GM12892 (cell line): ENCODE measurements around the gene CCNQ.

ENCODE experiments used
- DNase-seq: peaks from one replicate; pipeline ENCODE4 v3.0.0; 2011; ENCODE audit not compliant: insufficient read length
- FAIRE-seq: peaks from 2 replicates; lab custom pipeline; 2011; peaks lifted over from hg19 to GRCh38; lab: Jason Lieb, UNC
- POLR2A ChIP-seq: IDR thresholded peaks from 2 replicates; pipeline ENCODE4 v1.6.1; 2011; ENCODE audit warnings: low read depth, low read length, control low read depth
- POLR2AphosphoS5 ChIP-seq: IDR thresholded peaks from 2 replicates; pipeline ENCODE4 v1.6.1; 2011; ENCODE audit warnings: low read depth, low read length, control low read depth
- TAF1 ChIP-seq: IDR thresholded peaks from 2 replicates; pipeline ENCODE4 v1.6.1; 2011; ENCODE audit warnings: low read depth, mild to moderate bottlenecking, control low read depth, low read length, borderline replicate concordance

The CCNQ gene

DNA sequence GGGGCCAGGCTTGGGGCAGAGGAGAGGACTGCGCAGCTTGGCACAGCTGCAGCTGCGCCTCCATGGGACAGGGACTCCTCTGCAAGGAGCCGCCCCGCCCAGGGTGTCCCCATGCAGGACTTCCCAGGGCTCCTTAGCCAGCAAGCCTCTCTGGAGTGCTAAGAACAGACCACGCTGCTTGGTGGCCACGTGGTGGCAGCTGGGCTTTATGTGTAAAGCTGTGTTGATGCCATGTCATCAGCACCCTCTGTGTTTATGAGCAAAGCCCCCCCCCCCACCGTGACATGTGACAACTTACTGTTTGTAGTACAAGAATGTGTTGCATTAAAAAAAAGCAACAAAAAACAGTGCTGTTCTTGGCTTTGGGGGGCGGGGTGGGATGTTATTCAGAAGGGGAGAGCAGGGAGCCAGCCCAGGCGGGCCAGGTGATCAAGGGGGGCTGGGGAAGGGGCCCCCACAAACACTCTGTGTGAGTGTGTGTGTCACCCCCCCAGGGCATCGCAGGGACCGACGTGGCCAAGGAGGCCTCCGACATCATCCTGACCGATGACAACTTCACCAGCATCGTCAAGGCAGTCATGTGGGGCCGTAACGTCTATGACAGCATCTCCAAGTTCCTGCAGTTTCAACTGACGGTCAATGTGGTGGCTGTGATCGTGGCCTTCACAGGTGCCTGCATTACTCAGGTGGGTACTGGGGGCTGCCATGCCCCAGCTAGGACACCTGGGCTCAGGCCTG, 41.2 kb downstream of the CCNQ start:
- no peak for DNase-seq
- FAIRE-seq: no peak
- TF ChIP-seq POLR2A (no peak), POLR2AphosphoS5 (no peak), TAF1 (no peak)

DNA sequence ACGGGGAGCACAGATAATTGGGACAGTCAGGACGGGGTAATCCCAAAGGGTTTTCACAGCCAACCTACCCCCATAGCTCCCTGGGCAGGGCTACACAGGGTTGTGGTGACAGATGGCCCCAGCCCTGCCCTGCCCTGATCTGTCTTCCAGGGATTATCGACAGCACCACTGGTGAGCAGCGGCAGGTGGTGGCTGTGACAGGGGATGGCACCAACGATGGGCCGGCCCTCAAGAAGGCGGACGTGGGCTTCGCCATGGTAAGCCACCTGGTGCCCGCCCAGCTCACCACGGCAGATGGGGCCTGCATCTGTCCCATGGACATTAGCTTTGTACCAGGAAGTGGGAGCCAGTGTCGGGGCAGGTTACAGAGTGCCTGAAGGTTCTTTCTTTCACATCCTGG, 42.2 kb downstream of the CCNQ start:
- FAIRE-seq: no peak
- DNase-seq: no peak
- TF ChIP-seq POLR2A (no peak), TAF1 (no peak), POLR2AphosphoS5 (no peak)

DNA sequence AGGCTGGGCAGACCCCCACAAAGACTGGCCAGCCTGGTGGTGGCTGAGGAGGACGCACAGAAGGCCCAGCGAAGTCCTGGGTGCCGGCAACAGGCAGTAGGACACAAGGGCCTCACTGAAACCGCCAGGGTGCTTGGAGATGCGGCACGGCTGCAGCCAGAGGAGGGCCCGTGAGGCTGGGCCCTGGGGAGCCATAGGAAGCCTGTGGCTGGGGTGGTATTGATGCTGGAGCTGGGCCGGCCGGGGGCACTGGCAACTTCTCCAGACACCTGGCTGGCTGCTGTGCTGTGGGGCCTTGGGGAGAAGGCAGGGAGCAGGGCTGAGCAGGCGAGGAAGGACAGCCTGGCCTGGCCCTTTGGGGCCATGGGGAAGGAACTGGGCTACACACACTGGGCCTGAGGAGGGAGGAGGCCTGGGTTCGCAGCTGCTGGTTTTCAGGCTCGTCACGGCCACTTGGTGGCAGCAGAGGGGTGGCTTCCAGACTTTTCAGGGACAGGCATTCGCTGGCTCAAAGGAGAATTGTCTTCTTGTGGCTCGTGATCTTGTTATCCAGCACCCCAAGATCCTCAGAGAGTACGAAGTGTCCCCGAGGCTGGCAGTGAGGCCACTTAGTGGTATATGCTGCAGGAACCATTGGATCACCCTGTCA, 44.3 kb downstream of the CCNQ start:
- DNase-seq (peak; percentile 82), FAIRE-seq (peak; percentile 84)
- TF ChIP-seq POLR2AphosphoS5 (no peak), TAF1 (no peak), POLR2A (no peak)

DNA sequence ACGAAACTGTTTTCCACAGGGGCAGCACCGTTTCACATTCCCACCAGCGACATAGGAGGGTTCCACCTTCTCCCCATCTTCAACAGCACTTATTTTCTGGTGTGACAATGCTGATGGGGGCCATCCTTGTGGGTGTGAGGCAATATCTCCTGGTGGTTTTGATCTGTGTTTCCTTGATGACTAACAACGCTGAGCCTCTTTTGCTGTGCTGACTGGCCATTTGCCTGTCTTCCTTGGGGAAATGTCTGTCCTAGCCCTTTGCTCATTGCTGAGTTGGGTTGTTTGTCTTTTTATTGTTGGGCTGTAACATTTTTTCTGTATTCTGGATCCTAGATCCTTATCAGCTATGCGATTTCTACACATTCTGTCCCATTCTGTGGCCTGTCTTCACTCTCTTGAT, 47.8 kb downstream of the CCNQ start:
- DNase-seq (no peak), FAIRE-seq (no peak)
- TF ChIP-seq POLR2AphosphoS5: no peak
- no peak for TF ChIP-seq TAF1
- no peak for TF ChIP-seq POLR2A

DNA sequence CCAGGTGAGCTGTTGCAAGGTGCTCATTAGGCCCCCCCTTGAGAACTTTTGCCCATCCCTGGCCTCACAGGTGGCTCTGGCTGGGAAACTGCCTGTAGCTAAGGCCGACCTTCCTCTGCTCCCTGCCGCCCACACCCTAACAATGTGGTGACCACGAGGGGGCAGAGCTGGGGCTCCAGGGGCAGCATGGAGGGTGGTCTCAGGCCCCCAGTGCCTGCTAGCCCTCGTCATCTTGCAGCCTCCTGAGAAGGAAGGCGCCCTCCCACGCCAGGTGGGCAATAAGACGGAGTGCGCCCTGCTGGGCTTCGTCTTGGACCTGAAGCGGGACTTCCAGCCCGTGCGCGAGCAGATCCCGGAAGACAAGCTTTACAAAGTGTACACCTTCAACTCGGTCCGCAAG, 49.1 kb downstream of the CCNQ start:
- TF ChIP-seq POLR2AphosphoS5: no peak
- no peak for TF ChIP-seq TAF1
- no peak for TF ChIP-seq POLR2A
- no peak for DNase-seq
- no peak for FAIRE-seq

DNA sequence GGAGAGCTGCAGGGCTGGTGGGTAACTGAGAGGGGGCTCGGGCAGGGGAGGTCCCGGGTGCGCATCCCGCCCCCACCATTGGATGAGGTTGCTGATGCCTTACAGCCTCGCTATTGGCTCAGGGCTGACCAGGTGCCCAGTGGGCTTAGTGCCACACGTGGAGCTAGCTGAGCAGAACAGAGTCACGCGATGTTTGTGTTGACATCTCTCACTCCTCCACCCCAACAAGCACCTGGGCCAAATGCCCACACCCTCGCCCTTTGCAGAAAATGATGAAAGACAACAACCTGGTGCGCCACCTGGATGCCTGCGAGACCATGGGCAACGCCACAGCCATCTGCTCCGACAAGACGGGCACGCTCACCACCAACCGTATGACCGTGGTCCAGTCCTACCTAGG, 49.7 kb downstream of the CCNQ start:
- TF ChIP-seq POLR2AphosphoS5: no peak
- TF ChIP-seq POLR2A: no peak
- no peak for TF ChIP-seq TAF1
- no peak for FAIRE-seq
- DNase-seq: no peak

DNA sequence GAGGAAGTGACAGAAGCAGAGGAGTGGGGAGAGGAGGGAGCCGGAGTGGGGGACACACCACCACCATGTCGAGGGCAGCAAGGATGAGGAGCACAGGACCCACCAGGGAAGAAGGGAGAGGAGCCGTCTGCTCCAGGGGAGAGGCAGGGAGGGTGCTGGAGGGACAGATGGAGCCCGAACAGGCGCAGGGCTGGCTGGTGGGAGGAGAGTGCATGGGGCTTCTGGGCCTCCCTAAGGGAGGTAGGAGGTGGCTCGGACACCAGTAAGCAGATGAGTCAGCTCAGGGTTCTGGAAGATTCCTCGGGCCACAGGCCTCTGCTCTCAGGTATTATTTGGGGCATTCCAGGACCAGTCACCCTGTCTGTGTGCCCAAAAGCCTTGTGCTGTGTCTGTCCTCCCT, 51.7 kb downstream of the CCNQ start:
- DNase-seq: no peak
- FAIRE-seq: no peak
- TF ChIP-seq POLR2A (no peak), TAF1 (no peak), POLR2AphosphoS5 (no peak)

DNA sequence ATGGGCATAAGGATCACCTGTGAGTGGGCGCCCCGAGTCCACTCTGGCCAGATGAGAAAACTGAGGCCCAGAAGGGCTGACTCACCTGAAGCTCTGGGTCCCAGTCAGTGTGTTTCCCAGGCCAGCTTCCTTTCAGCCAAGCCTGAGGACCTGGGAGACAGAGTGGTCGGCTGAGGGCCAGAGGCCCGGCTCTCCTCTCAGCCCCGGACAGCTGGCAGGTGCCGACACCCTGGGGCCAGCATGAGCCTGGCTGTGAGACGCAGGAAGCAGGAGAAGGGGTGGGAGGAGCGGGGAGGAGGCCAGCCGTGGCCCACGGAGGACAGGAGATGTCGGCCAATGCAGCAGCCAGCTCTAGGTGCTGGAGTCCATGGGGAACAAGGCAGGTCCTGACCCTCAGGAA, 52.6 kb downstream of the CCNQ start:
- no peak for TF ChIP-seq POLR2AphosphoS5
- no peak for TF ChIP-seq POLR2A
- no peak for TF ChIP-seq TAF1
- FAIRE-seq (no peak), DNase-seq (no peak)

DNA sequence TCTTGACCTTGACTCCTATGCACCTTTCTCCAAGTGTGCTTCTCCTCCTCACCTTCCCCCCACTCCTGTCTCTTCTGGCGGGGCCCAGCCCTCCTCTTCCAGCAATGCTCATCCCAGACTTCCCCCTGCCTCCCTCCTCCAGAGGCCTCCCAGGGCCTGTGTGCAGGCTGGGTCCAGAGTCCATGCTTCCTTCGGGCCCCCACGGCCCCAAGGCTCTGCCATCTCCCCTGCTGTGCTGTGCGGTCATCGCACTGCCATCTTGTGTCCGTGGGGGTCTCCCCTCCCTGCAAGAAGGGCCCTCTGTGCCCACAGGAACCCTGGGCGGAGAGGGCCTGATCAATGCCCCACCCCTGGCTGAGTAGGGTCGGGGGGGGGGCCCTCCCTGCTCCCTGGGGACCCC, 54.2 kb downstream of the CCNQ start:
- TF ChIP-seq POLR2A (no peak), POLR2AphosphoS5 (no peak), TAF1 (no peak)
- FAIRE-seq: no peak
- DNase-seq: no peak

DNA sequence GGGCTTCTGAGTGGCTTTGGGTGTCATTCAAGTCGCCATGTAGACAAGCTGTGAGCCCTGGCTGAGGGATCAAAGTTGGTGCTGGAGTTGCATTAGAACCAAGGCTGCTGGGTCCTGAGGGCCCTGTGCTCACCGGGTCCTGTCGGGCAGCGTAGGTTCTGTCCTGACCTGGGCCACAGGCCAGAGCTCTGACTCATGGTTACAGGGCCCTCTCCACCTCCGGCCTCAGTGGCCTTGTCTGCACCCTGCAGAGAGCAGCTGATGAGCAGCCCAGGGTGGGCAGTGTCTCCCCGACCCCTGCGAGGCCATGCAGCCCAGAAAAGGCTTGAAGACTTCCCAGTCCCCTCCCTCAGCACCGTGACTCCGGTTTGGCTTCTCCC, 59.0 kb downstream of the CCNQ start:
- no peak for TF ChIP-seq TAF1
- no peak for TF ChIP-seq POLR2A
- TF ChIP-seq POLR2AphosphoS5: no peak
- FAIRE-seq (no peak), DNase-seq (no peak)

DNA sequence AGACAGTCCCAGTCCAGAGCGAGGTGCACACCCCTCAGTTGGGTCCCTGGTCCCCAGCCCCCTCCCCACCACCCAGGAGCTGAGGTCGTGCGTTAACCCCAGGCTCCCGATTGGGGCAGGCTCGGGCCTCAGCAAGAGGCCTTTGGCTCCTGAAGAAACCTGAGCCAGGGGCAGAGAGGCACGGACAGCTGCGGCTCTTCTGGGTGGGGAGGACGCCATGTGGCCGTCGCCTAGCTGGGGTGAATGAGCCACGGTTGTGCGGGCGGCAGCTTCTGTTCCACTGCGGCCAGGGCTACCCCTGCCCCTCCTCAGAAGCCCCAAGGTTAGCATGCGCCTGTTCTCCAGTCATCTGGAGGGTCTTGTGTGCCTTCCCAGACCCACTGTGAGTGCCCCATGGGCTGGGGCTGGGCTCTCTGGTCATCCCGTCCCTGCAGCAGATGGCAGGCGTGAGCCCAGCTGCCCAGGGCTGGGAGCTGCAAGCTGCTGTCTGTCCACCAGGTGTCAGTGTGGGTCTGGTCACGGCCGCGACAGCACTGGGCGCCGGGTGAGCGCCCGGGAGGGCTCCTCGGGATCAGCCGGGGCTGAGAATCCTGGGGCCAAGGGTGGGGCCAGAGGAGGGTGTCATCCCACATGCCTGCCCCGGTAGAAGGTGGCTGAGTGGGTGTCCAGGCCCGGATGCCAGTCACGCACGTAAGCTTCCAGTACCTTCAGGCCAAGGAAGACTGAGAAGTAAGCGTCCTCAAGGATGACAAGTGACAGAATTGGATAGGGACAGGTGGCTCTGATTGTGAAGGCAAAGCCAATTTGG, 59.6 kb downstream of the CCNQ start:
- FAIRE-seq: peak; percentile 78
- peak; percentile 69 for DNase-seq
- TF ChIP-seq POLR2AphosphoS5 (no peak), POLR2A (no peak), TAF1 (no peak)

DNA sequence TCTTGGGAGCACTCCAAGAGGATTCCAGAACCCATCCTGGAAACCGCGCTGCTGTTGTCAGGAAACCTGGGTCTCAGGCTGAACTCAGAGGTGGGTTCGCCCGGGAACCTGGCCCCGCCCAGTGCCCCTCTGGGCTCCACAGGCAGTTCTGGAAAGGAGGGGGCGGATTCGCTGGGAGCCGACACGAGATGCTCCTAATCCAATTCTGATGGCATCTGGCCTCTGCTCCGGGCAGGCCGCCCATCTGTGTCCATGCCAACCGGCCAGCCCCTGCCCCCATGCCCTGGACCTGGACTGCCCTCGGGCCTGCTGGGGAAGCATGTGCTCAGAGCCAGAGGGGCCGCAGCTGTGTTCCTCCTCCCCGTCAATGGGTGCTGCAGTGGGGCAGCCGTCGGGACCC, 60.5 kb downstream of the CCNQ start:
- DNase-seq: no peak

More for the DNA sequence above, 60.5 kb downstream of the CCNQ start:
- TF ChIP-seq POLR2A (no peak), TAF1 (no peak), POLR2AphosphoS5 (no peak)
- FAIRE-seq: no peak
